Fibroblast of the conjunctiva (primary cell): ENCODE data around the gene FASTK.

Experiments
- DNase-seq: peaks from one replicate; pipeline ENCODE4 v3.0.0-alpha.2; 2010; ENCODE audit warnings: low read depth

The FASTK gene

DNA sequence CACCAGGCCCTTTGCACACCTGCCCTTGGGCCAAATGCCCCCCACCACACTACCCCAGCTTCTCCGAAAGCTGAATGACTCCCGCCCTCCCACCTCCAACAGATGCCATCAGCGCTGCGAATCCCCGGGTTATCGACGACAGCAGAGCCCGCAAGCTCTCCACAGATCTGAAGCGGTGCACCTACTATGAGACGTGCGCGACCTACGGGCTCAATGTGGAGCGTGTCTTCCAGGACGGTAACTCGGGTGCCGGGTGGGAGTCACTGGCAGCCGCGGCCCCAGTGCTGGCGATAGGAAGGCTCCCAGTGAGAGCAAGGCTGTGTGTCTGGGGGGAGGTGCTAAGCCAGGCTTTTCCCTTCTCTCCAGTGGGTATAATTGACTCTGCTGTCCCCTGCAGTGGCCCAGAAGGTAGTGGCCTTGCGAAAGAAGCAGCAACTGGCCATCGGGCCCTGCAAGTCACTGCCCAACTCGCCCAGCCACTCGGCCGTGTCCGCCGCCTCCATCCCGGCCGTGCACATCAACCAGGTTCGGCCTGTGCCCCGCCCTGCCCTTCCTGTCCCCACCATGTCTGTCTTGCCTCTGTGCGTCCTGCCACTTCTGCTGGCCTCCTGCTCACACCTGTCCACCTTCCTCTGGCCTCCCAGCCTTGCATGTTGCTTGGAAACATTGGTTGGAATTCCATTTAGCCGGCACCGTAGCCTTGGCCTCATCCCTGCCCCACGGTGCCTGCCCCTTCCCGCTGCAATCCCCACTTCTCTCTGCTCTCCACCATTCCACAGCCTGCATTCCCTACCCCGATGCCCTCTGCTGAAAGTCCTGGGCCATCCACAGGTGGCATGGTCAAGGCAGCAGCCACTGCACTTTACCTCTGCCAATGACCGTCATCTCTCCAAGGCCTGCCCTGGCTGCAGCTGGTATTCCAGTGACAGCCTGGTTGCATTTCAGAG is 37.8 kb upstream of the FASTK start:
- no peak for DNase-seq

DNA sequence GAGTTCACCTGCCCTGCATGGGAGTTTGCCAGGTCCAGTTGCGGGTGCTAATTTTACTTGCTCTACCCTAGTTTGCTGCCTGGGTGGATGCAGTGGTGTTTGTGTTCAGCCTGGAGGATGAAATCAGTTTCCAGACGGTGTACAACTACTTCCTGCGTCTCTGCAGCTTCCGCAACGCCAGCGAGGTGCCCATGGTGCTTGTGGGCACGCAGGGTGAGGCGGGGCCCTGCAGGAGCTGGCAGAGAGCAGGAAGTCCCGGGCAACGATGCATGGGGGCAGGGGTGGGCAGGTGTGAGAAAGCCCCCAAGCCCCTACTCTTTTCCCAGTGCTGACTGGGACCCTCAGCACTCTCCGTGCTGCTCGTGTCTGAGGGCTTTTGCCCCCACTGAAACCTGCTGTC is 37.0 kb upstream of the FASTK start:
- DNase-seq: no peak

DNA sequence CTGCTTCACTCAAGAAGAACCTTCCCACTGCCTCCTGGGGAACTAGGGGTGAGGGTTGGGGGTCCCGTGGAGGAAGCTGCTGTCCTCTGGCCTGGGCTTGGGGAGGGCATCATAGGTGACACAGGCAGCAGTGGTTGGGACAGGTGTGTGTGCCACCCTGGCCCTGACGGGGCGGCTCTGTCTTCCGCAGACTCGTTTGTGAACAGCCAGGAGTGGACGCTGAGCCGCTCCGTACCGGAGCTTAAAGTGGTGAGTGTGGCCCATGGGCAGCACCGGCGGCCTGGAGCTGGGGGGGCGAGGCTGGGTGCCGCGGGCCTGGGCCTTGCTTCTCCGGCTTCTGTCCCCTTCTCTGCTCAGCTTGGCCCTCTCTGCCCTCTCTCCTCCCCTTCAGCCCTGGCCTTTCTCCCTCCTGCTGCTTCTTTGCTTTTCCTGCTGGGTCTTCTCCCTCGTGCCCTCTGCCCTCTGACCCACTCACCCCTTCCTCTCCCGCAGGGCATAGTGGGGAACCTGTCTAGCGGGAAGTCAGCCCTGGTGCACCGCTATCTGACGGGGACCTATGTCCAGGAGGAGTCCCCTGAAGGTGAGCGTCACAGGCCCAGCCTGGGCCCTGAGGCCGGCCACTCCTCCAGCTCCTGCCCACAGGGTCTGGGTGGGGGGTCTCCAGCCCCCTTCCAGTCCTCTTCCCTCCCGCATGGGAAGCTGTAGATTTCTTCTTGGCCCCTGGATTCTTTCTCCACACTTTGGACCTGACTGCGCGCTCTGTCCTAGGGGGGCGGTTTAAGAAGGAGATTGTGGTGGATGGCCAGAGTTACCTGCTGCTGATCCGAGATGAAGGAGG is 36.2 kb upstream of the FASTK start:
- DNase-seq: no peak

DNA sequence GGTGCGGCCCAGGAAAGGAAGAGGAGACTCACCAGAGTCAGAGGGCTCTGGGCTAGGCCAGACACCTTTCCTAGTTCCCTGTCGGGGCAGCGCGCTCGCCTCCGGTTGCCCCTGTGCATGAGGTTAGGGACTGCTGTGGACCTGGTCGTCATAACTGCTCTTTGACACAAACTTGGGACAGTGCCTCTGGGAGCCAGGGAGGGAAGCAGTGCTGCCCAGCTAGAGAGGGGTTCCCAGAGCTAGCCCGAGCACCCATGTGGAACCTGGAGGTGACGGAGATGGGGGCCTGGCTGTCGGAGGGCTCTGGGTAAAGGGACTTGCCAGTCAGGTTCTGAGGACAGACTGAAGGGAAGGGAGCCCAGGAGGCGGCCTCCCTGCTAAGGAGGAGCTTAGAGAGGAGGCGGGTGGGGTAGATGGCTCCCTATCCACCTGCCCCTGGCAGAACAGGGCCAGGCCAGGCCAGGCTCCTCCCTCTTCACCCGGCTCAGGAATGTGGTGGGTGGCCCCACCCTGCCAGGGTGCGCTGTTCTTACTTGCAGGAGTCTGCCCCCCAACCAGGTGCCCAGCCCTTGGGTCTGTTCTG is 35.3 kb upstream of the FASTK start:
- DNase-seq: no peak

DNA sequence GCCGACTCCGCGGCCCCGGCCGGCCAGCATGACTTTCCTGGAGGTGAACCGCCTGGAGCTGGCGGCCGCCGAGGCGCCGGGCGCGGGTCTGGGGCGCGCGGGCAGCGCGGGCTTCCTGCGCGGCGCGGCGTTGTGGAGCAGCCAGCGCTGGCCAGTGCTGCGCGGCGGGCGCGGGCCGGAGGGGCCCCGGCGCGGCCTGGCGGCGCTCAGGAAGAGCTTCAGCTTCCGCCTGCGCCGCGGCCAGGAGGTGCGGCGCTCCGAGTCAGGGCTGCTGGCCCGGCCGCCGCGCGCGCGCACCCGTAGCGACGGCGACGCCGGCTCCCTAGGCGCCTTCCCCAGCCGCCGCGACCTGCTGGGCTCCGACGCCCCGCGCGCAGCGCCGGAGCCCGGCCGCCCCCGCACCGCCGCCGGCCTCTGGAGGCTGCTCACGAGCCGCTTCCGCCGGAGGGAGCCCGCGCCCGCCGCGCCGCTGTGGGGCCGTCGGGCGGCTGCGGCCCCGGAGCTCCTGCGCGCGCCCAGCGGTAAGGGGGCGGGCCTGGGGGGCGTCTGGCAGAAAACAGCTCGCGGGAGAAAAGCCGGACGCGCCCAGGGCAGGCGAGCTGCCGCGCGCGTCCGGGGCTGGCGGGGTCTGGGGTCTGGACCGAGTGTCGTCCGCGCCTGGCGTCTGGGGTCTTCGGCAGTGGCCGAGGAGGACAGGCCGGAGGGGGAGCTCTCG is 34.7 kb upstream of the FASTK start:
- DNase-seq: no peak

DNA sequence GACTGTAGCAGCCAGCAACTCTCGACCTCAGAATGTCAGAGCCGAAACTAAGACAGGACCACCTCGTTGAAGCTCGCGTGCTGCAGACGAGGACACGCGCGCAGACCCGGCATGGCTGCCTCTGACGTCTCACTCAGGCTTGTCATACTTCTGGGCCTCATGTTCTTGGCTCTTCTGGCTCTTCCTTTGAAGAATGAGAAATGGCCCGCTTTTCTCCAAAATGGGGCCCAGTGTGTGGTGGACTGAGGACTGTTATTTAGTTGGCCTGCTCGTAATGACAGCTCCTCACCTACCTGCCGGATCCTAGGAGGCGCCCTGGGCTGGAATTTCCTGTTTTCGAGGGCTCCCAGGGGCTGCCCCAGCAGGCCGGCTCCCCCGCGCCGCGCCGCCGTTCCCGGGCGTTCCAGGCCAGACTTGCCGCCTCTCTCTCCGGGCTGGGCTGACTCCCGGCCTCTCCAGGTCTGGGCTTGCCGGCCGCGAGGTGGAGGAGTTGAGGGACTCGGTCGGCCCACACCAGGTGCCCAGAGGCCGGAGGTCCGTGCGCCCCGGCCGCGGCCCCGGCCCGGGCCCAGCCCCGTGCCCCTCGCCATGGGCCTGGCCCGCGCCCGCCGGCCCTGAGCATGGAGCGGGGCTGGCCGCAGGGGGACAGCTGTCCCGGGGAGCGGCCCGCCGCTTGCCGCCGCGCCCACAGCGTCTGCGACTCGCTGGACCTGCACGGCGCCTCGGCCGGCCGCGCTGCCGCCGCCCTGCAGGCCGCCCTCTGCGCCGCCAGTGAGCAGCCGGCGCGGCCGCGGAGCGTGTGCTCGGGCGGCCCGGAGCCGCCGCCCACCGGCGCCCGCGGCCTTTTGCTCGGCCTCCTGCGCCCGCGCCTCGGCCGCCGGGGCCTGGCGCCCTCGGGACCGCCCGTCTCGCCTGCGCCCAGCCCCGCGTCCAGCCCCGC is 33.8 kb upstream of the FASTK start:
- no peak for DNase-seq

DNA sequence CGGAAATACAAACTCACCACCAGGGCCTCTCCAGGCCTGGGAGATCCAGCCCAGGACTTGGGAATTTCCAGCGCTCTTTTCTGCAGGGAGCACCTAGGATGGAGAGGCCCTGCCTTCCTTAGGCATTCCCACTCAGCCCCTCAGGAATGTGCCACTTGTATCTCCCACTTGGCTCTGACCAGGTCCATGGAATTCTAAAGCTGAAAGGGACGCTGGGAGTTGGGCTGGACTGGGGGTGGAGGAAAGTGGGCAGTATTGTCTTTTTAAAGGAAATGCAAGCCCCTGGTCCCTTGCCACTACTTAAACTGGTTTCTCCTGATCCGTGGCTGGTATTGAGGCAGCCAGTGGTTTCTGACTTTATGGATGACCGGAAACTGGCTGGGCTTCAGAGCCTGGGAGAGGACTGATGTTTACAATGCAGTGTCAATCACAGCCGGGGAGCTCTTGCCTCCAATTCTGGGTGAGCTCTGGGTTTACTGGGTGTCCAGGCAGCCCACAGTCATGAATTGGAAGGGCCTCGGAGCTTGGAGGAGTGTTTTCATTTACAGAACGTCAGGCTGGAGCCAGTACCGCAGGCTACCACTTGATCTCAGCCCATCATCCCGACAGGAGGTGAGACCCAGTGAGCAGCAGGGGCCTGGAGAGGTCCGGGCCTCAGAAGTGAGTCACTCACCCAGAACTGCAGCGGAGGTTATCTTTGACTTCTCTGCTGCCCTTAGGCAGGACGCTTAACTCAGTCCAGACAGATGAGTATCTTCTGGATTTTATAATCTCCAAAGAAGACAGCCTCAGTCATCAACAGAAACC is 32.9 kb upstream of the FASTK start:
- DNase-seq: no peak

DNA sequence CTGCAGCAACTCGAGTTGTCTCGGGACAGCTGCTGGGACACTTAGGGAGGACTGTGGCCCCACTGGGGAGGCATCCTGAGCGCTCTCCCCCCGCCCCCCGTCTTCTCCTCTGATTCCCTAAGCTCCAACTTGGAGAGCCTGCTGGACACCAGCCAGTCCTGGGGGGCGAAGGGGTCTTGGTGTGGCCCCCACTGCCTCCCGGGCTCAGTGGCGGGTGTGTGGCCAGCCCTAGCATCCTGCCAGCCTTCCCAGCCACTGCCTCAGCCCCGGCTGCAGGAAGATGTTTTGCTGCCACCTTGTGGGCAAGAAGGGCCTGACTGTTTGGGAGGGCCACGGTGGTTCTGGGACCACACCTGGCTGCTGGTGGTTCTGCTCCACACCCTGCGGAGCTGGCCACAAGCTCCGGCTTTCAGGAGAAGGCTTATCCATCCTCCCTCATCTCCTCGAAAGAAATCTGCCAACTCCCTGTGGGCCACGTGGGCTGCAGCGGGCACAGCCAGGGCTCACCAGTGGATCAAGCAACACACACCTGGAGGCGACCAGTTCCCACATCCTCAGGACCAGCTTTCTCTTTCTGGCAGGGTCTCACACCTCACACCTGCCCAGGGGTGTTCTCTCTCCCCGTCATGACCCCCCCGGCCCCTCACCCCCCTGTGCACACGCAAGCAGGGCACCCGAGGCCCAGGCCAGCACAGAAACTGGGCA is 30.5 kb upstream of the FASTK start:
- DNase-seq: no peak

DNA sequence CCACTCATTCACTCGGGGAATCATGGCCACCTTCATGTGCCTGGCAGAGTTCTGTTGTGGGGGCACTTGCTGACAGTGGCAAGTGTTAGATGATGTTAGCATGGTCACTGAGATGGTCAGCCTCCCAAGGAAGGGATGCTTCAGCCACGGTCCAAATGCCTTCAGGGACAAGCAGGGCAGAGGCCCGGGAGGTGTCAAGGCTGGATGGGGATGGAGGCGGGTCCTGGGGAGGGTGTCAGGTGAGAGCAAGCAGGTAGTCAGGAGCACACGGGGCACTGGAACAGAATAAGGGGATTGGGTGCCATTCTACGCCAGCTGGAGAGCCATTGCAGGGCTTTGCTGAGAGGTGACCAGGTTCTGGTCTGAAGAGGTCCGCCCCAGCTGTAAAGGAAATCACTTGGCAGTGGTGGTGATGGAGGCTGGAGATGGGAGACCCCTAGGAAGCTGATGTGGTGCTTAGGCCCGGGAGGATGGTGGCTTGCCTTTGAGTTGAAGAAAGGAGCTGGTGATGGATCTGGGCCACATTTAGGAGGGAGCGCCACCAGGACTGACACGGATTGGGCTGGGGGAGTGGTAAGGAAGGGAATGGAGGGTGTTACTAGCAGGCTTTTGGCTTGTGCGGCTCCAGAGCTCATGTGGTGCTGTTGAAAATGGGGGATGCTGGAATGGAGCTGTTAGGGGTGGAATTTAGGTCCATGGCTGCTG is 29.8 kb upstream of the FASTK start:
- no peak for DNase-seq

DNA sequence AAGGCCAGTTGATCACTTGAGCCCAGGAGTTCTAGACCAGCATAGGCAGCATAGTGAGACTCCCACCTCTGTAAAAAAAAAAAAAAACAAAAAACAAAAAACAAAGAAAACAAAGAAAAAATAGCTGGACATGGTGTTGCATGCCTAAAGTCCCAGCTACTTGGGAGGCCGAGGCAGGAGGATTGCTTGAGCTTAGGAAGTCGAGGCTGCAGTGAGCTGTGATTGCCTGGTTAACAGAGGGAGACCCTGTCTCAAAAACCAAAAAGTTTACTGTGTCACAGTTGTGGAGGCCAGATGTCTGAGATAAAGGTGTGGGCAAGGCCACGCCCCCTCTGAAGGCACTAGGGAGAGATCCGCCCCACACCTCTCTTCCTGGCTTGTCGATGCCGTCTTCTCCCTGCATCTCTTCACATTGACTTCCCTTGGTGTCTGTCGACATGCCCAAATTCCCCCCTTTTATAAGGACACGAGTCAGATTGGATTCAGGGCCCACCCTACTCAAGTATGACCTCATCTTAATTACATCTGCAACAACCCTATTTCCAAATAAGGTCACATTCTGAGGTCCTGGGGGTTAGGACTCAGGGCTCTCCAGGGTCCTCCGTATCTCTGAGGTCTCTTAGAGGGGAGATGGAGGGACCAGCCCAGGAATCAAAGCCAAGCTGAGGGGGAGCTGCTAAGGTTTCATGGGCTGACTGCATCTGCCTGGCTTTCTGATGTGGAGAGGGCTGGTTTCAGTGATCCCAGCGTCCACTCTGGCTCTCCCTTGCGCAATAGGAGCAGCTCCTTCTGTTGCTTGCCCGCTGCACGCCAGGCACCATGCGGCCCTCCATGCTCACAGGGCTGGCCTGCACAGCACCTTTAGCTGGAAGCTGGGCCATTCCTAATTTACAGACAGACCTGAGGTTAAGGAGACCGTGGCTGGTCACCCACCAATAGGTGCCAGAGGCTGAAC is 28.8 kb upstream of the FASTK start:
- no peak for DNase-seq

DNA sequence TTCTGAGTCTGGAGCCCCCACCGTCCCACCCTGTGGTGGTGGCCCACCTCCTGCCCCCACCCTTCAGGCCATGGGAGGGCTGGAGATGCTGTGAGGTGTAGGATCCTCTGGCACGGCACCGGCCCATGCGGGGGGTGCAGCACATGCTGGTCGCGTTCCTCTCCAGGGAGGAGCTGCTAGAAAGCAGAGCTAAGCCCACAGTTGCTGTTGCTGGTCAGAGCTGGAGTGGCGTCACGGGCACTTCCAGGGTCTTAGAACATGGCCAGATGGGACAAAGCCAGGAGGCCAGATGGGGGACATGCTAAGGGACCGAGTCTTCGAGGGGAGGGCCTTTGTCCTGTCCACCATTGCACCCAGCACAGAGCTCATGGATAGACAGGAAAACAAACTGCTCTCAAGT is 27.3 kb upstream of the FASTK start:
- DNase-seq: no peak

DNA sequence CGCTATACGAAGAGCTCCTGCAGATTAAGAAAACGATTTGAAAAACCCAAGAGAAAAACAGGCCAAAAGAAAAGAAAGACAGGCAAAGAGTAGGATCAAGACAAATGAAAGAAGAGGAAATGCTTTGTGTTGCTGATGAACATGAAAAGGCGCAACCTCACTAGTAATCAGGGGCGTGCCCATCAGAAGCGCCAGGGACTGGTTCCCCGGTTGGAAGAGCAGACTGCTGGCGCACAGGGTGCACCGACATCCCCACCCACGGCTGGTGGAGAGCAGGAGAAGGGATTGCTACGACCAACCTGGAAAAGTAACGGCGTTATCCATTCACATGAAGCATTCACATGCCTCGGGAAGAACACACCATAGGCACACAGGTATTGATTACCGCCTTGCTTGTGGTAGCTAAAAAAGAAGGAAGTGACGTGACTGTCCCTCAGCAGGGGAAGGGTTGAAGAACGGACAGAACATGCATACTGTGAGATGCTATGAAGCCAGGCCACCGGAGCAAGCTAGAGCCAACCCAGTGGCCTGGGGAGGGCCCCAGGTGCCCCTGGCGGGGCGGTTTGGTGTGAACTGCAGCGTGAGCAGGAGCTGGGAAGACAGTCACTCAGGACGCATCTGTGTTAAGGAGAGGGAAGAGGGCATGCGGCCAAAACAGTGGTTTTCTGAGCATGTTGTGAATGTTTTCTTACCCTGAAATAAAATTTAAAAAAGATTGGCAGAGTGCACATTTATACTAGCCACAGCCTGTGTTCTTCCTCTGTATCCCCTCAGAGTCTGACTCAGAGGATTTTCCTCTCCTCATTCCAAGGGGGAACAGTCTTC is 24.0 kb upstream of the FASTK start:
- no peak for DNase-seq

DNA sequence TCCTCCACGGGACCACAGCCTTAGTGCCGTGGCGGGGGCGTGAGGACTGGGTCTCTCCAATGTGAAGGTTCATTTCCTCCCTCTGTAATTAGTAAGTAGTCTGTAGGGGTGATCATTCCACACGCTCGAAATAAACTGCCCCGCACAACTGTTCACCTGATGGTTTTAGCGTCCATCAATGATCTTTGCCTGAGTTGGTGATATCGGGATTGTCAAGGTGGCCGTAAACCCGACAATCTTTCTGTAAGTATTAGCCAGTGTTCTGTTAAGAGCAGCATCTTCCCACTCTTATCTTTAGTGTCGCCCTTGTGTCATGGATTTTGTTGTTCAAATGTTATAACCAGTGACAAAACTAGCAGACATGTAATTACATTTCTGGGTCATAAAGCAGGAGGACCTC is 23.4 kb upstream of the FASTK start:
- no peak for DNase-seq

DNA sequence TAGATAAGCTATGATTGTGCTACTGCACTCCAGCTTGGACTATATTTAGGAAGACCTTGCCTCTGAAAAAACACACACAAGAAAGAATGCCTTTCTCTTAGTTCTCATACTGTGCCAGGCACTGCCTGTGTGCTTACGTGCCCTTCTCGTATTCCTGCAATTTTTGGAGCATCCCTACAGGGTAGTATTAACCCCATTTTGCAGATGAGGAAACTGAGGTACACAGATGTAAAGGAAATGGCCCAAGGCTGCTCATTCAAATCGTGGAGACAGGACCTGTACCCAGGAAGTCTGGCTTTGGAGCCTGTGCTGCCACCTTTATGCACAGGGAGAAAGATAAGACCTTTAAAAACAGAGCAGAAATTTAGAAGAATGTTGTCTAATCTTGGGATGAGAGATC is 22.4 kb upstream of the FASTK start:
- DNase-seq: no peak

DNA sequence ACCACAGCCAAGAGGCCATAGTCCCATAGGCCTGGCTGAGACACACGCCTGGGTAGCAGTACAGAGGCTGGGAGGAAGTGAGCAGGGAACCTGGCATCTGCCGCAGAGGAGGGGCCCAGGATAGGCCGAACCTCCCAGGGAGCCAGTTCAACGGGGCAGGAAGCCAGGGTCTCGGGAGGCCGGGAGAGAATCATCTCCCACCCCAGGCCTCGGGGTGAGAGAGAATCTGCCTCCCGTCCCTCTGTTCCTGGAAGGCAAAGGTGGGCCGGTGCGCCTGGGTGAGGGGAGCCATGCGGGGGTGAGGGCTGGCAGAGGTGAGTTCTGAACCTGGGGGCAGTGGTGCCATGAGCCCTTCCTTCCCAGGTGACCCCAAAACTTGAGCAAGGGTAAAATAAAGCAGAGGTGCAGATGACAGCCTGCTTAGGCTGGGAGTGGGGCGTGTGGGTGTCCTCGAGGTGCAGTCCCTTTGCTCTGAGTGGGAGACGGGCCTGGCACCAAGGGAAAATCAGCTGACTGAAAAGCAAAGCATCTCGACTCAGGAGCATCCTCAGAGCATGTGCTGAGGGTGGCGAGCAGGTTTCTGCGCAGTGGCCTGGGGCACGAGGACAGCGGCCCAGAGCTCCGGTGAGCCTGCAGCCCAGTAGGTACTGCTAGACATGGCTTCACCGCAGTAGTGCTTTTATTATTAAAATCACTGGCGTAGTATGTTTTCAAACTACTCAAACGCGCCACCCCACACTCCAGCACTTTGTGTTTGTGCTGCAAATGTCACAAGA is 21.2 kb upstream of the FASTK start:
- no peak for DNase-seq

DNA sequence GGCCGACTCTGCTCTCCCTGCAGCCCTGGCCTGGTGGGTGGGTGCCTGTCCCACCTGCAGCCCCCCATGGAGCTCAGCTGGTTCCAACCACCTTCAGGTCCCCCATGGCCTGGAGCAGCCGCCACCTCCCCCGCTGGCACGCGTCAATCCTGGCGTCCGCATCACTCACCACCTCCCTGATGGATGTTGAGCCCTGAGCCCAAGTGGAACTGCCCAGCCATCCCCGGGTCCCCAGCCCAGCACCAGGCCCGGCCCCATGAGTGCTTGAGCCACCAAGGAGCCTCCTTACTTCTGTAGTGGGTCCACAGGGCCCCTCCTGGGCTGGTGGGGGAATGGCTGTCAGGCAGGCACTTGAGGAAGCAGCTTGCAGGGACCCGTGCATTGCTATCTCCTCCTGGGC is 20.3 kb upstream of the FASTK start:
- DNase-seq: no peak
